Nephron progenitor cell (in vitro differentiated cells): ENCODE data around the gene VAPA.

Source experiments
- DNase-seq: peaks from one replicate; pipeline ENCODE4 v3.0.0; 2021
- H3K27ac Mint-ChIP-seq: 2 replicates; pipeline ENCODE4 v1.8.0; 2021; ENCODE audit warnings: mild to moderate bottlenecking, moderate library complexity, mixed read lengths
- H3K27me3 Mint-ChIP-seq: 2 replicates; pipeline ENCODE4 v1.8.0; 2021; ENCODE audit warnings: mild to moderate bottlenecking, low read depth, mixed read lengths; ENCODE audit not compliant: poor library complexity
- H3K36me3 Mint-ChIP-seq: 2 replicates; pipeline ENCODE4 v1.8.0; 2021; ENCODE audit warnings: low read depth, mixed read lengths
- H3K4me1 Mint-ChIP-seq: 2 replicates; pipeline ENCODE4 v1.8.0; 2021; ENCODE audit warnings: mixed read lengths
- H3K4me3 Mint-ChIP-seq: 2 replicates; pipeline ENCODE4 v1.8.0; 2021; ENCODE audit warnings: mild to moderate bottlenecking, moderate library complexity, mixed read lengths
- H3K9me3 Mint-ChIP-seq: 2 replicates; pipeline ENCODE4 v1.8.0; 2021; ENCODE audit warnings: mild to moderate bottlenecking, moderate library complexity, mixed read lengths
- CTCF ChIP-seq: fragments of 200-600 bp; sonication (generic); IDR thresholded peaks from 2 replicates; pipeline ENCODE4 v1.5.0; 2021; ENCODE audit warnings: antibody characterized with exemption

Gene VAPA

GRCh38 chr18:9960258-9960904, 46.6 kb downstream of the VAPA start:
- Mint-ChIP-seq H3K36me3 (no peaks in the 10 kb centered on the region), H3K27ac (no peak overlapping the region), H3K4me1 (no peaks in the 10 kb centered on the region), H3K9me3 (no peaks in the 10 kb centered on the region), H3K27me3 (peaks cover 3% of the 10 kb centered on the region), H3K4me3 (no peak overlapping the region)
- no peak for TF ChIP-seq CTCF
- DNase-seq: no peak

- H3K36me3 Mint-ChIP-seq: no peaks in the 10 kb centered on the region
- no peaks in the 10 kb centered on the region for H3K9me3 Mint-ChIP-seq
- TF ChIP-seq CTCF: no peak
- no peak overlapping the region for H3K4me3 Mint-ChIP-seq
- H3K27me3 Mint-ChIP-seq: peaks cover 3% of the 10 kb centered on the region
- H3K27ac Mint-ChIP-seq: no peak overlapping the region
- DNase-seq: no peak
- no peaks in the 10 kb centered on the region for H3K4me1 Mint-ChIP-seq
These were observed 47.2 kb downstream of the VAPA start for GRCh38 chr18:9961041-9961440.

- no peak for DNase-seq
- Mint-ChIP-seq H3K36me3 (peaks cover 4% of the 10 kb centered on the region), H3K4me3 (no peak overlapping the region), H3K9me3 (no peaks in the 10 kb centered on the region), H3K4me1 (peaks cover 23% of the 10 kb centered on the region), H3K27me3 (peaks cover 9% of the 10 kb centered on the region), H3K27ac (no peak overlapping the region)
- no peak for TF ChIP-seq CTCF
These were observed 52.2 kb downstream of the VAPA start for GRCh38 chr18:9965711-9966624.

- peaks cover 11% of the 10 kb centered on the region for H3K27me3 Mint-ChIP-seq
- H3K4me1 Mint-ChIP-seq: peaks cover 40% of the 10 kb centered on the region
- TF ChIP-seq CTCF: no peak
- no peaks in the 10 kb centered on the region for H3K9me3 Mint-ChIP-seq
- DNase-seq: no peak
- no peak overlapping the region for H3K4me3 Mint-ChIP-seq
- H3K36me3 Mint-ChIP-seq: peaks cover 4% of the 10 kb centered on the region
- no peak overlapping the region for H3K27ac Mint-ChIP-seq
These were observed 54.4 kb downstream of the VAPA start for GRCh38 chr18:9968081-9968848.

- DNase-seq: no peak
- Mint-ChIP-seq H3K36me3 (peaks cover 4% of the 10 kb centered on the region), H3K4me3 (no peak overlapping the region), H3K4me1 (peaks cover 40% of the 10 kb centered on the region), H3K27me3 (peaks cover 8% of the 10 kb centered on the region), H3K27ac (peak overlapping the region; percentile 70), H3K9me3 (peaks cover 6% of the 10 kb centered on the region)
- no peak for TF ChIP-seq CTCF
These were observed 55.4 kb downstream of the VAPA start for GRCh38 chr18:9969247-9969646.
